Liver (tissue), 9 donors: ENCODE measurements around the gene PEMT. TPM values are rescaled to one million over a fixed set of nuclear protein-coding genes. Genes with fewer than 3 reads are reported as not detected.

Experiments used
- DNase-seq: peaks from one replicate; pipeline ENCODE4 v3.0.0-alpha.2; 2017; ENCODE audit warnings: low spot score
- H3K27ac ChIP-seq, 2 donors: one replicate each; pipeline ENCODE4 v1.7.0; 2013; ENCODE audit warnings: inconsistent platforms in 2 of 2, low read length in 2 of 2, control low read depth in 1 of 2, low read depth in 1 of 2, mild to moderate bottlenecking in 1 of 2
- H3K27me3 ChIP-seq, 4 donors: one replicate each; pipeline versions ENCODE4 v1.6.1 to v1.7.0; 2013; ENCODE audit warnings: low read length in 3 of 4, inconsistent platforms in 1 of 4, mild to moderate bottlenecking in 1 of 4, moderate library complexity in 1 of 4; ENCODE audit not compliant: control insufficient read depth in 4 of 4, insufficient read depth in 4 of 4
- H3K36me3 ChIP-seq, 4 donors: one replicate each; pipeline versions ENCODE4 v1.6.1 to v1.7.0; 2013; ENCODE audit warnings: low read length in 3 of 4, mild to moderate bottlenecking in 3 of 4, low read depth in 1 of 4, moderate library complexity in 1 of 4; ENCODE audit not compliant: control insufficient read depth in 4 of 4, insufficient read depth in 3 of 4
- H3K4me1 ChIP-seq, 4 donors: one replicate each; pipeline versions ENCODE4 v1.6.1 to v1.7.0; 2013; ENCODE audit warnings: low read length in 3 of 4, mild to moderate bottlenecking in 3 of 4, moderate library complexity in 1 of 4; ENCODE audit not compliant: control insufficient read depth in 4 of 4, insufficient read depth in 4 of 4
- H3K4me3 ChIP-seq, 3 donors: one replicate each; pipeline versions ENCODE4 v1.6.1 to v1.7.0; 2013; ENCODE audit warnings: low read length in 3 of 3, control low read depth in 1 of 3, low read depth in 1 of 3, mild to moderate bottlenecking in 1 of 3
- H3K9ac ChIP-seq, 2 donors: one replicate each; pipeline ENCODE4 v1.7.0; 2013; ENCODE audit warnings: low read length in 2 of 2, mild to moderate bottlenecking in 2 of 2, moderate library complexity in 2 of 2, control low read depth in 1 of 2, low read depth in 1 of 2
- H3K9me3 ChIP-seq, 4 donors: one replicate each; pipeline versions ENCODE4 v1.6.1 to v1.7.0; 2013; ENCODE audit warnings: low read length in 3 of 4; ENCODE audit not compliant: control insufficient read depth in 4 of 4
- EGR1 ChIP-seq, 2 donors: IDR thresholded peaks; 2 replicates each; pipeline ENCODE4 v1.6.1; 2016 to 2018; ENCODE audit warnings: antibody characterized with exemption in 2 of 2, low read depth in 2 of 2
- FOXA1 ChIP-seq: IDR thresholded peaks from 2 replicates; pipeline ENCODE4 v1.6.1; 2016; ENCODE audit warnings: antibody characterized with exemption
- FOXA2 ChIP-seq: IDR thresholded peaks from 2 replicates; pipeline ENCODE4 v1.6.1; 2016; ENCODE audit warnings: antibody characterized with exemption
- GABPA ChIP-seq, 2 donors: IDR thresholded peaks in 1 of 2; conservative IDR thresholded peaks in 1 of 2; 2 replicates each; pipeline ENCODE4 v1.6.1; 2016; ENCODE audit warnings: antibody characterized with exemption in 2 of 2, mild to moderate bottlenecking in 1 of 2, moderate library complexity in 1 of 2
- HNF4A ChIP-seq, 2 donors: conservative IDR thresholded peaks; 2 replicates each; pipeline ENCODE4 v1.6.1; 2016; ENCODE audit warnings: antibody characterized with exemption in 2 of 2, mild to moderate bottlenecking in 2 of 2
- HNF4G ChIP-seq: IDR thresholded peaks from 2 replicates; pipeline ENCODE4 v1.6.1; 2016; ENCODE audit warnings: antibody characterized with exemption
- JUND ChIP-seq, 2 donors: IDR thresholded peaks; 2 replicates each; pipeline ENCODE4 v1.6.1; 2016; ENCODE audit warnings: antibody characterized with exemption in 2 of 2
- NR2F2 ChIP-seq: IDR thresholded peaks from 2 replicates; pipeline ENCODE4 v1.6.1; 2016; ENCODE audit warnings: antibody characterized with exemption
- RAD21 ChIP-seq, 2 donors: IDR thresholded peaks; 2 replicates each; pipeline ENCODE4 v1.6.1; 2016; ENCODE audit warnings: antibody characterized with exemption in 2 of 2, mild to moderate bottlenecking in 2 of 2
- RXRA ChIP-seq, 2 donors: IDR thresholded peaks; 2 replicates each; pipeline ENCODE4 v1.6.1; 2017 to 2018; ENCODE audit warnings: antibody characterized with exemption in 2 of 2, mild to moderate bottlenecking in 1 of 2
- SP1 ChIP-seq: IDR thresholded peaks from 2 replicates; pipeline ENCODE4 v1.6.1; 2018; ENCODE audit warnings: antibody characterized with exemption, mild to moderate bottlenecking
- TAF1 ChIP-seq: conservative IDR thresholded peaks from 2 replicates; pipeline ENCODE4 v1.6.1; 2016; ENCODE audit warnings: antibody characterized with exemption, mild to moderate bottlenecking
- YY1 ChIP-seq: IDR thresholded peaks from 2 replicates; pipeline ENCODE4 v1.6.1; 2016; ENCODE audit warnings: antibody characterized with exemption, mild to moderate bottlenecking
- WGBS: extraction: QIAGEN DNeasy Blood & Tissue Kit; methylation state at CpG from one replicate; pipeline ENCODE4 v1.1.7; 2013; 5-methylcytosine and 5-hydroxymethylcytosine counted together
- polyA plus RNA-seq, 2 donors: library from polyadenylated mRNA; stranded (reverse) in 1 of 2; unstranded in 1 of 2; fragments of 200-250 nt in 1 of 2; fragments of >200 nt in 1 of 2; fragmentation: Nextera tagmentation in 1 of 2; extraction: Ambion mirVana in 1 of 2; gene quantifications; one replicate each; pipeline versions ENCODE4 v1.2.1 to v1.2.3, GENCODE V29; 2013 to 2015
- total RNA-seq, 2 donors: library from RNA; depleted of rRNA; stranded (reverse); fragments of >200 nt; gene quantifications; one replicate each; pipeline ENCODE4 v1.2.3, GENCODE V29; 2014
- TF ChIP-seq, protein P1 (sequence below): IDR thresholded peaks from 2 replicates; pipeline ENCODE4 v1.6.1; 2016; ENCODE audit warnings: antibody characterized with exemption
- TF ChIP-seq, protein P2 (sequence below): IDR thresholded peaks from 2 replicates; pipeline ENCODE4 v1.6.1; 2016; ENCODE audit warnings: antibody characterized with exemption
- TF ChIP-seq, protein P3 (sequence below): IDR thresholded peaks from 2 replicates; pipeline ENCODE4 v1.6.1; 2016; ENCODE audit warnings: antibody characterized with exemption
- TF ChIP-seq, protein P4 (sequence below): fragments of 150-350 bp; IDR thresholded peaks from 2 replicates; pipeline ENCODE4 v1.5.1; 2017; ENCODE audit warnings: improper control_type of control experiment, low read depth, low read length; ENCODE audit not compliant: missing input control
- TF ChIP-seq, protein P5 (sequence below): IDR thresholded peaks from 2 replicates; pipeline ENCODE4 v1.6.1; 2016; ENCODE audit warnings: antibody characterized with exemption, mild to moderate bottlenecking
- donor health status: healthy.
- donor health status: healthy.
- donor health status: healthy.
- donor health status: healthy.
- donor health status: healthy.

The PEMT gene
- total and polyA plus RNA-seq, 4 donors = 64.6 to 211 (median 184) TPM

DNA sequence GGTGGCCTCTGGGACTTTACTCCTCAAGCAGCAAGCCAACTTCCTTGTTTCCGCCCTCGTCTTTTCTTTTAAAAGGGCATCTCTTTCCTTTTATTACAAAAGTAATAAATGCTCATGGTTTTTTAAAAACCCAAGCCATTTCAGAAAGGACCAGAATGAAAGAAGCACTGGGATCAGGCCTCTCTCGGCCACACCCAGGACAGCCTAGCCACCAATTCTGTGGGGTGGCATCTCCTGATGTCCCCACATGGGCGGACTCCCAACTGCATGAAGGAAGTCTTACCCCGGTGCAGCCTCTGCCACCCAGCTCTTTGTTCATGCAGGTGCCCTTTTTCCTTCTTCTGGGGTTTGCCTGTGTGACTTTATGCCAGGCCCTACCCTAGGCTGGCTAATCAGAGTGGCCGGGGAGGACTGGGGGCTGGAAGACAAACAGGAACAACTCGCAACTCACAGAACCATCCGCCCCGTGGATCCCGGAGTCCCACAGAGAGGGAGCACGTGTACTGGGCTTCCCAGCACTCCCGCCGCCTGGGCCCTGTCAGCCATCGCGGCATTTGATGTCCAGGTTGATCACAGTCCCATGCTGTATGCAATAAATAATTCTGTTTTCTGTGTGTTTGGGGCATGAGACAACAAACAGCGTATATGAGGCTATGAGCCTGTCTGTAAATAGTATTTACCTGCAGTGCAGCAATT lies 92.8 kb downstream of the PEMT start:
- no peak overlapping the region for H3K4me3 ChIP-seq
- no peak overlapping the region for H3K9ac ChIP-seq
- H3K36me3 ChIP-seq = no peaks in the 10 kb centered on the region
- TF ChIP-seq FOXA2 (no peak), NR2F2 (no peak), RXRA (IDR thresholded peaks at IDR 0.05) (no peak), HNF4A (conservative IDR thresholded peaks at IDR 0.05) (no peak), HNF4G (no peak), TAF1 (no peak), YY1 (no peak), EGR1 (IDR thresholded peaks at IDR 0.05; ENCODE audit: low read depth in 2 of 2) (no peak), RAD21 (IDR thresholded peaks at IDR 0.05) (no peak), FOXA1 (no peak), JUND (IDR thresholded peaks at IDR 0.05) (no peak), GABPA (IDR thresholded peaks at IDR 0.05 in 1 of 2, conservative IDR thresholded peaks at IDR 0.05 in 1 of 2) (no peak), SP1 (no peak)
- TF ChIP-seq, protein P1, sequence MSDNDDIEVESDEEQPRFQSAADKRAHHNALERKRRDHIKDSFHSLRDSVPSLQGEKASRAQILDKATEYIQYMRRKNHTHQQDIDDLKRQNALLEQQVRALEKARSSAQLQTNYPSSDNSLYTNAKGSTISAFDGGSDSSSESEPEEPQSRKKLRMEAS = no peak
- TF ChIP-seq, protein P2, sequence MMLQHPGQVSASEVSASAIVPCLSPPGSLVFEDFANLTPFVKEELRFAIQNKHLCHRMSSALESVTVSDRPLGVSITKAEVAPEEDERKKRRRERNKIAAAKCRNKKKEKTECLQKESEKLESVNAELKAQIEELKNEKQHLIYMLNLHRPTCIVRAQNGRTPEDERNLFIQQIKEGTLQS = no peak
- TF ChIP-seq, protein P3, sequence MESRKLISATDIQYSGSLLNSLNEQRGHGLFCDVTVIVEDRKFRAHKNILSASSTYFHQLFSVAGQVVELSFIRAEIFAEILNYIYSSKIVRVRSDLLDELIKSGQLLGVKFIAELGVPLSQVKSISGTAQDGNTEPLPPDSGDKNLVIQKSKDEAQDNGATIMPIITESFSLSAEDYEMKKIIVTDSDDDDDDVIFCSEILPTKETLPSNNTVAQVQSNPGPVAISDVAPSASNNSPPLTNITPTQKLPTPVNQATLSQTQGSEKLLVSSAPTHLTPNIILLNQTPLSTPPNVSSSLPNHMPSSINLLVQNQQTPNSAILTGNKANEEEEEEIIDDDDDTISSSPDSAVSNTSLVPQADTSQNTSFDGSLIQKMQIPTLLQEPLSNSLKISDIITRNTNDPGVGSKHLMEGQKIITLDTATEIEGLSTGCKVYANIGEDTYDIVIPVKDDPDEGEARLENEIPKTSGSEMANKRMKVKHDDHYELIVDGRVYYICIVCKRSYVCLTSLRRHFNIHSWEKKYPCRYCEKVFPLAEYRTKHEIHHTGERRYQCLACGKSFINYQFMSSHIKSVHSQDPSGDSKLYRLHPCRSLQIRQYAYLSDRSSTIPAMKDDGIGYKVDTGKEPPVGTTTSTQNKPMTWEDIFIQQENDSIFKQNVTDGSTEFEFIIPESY = no peak
- TF ChIP-seq, protein P4, sequence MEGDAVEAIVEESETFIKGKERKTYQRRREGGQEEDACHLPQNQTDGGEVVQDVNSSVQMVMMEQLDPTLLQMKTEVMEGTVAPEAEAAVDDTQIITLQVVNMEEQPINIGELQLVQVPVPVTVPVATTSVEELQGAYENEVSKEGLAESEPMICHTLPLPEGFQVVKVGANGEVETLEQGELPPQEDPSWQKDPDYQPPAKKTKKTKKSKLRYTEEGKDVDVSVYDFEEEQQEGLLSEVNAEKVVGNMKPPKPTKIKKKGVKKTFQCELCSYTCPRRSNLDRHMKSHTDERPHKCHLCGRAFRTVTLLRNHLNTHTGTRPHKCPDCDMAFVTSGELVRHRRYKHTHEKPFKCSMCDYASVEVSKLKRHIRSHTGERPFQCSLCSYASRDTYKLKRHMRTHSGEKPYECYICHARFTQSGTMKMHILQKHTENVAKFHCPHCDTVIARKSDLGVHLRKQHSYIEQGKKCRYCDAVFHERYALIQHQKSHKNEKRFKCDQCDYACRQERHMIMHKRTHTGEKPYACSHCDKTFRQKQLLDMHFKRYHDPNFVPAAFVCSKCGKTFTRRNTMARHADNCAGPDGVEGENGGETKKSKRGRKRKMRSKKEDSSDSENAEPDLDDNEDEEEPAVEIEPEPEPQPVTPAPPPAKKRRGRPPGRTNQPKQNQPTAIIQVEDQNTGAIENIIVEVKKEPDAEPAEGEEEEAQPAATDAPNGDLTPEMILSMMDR = no peak
- TF ChIP-seq, protein P5, sequence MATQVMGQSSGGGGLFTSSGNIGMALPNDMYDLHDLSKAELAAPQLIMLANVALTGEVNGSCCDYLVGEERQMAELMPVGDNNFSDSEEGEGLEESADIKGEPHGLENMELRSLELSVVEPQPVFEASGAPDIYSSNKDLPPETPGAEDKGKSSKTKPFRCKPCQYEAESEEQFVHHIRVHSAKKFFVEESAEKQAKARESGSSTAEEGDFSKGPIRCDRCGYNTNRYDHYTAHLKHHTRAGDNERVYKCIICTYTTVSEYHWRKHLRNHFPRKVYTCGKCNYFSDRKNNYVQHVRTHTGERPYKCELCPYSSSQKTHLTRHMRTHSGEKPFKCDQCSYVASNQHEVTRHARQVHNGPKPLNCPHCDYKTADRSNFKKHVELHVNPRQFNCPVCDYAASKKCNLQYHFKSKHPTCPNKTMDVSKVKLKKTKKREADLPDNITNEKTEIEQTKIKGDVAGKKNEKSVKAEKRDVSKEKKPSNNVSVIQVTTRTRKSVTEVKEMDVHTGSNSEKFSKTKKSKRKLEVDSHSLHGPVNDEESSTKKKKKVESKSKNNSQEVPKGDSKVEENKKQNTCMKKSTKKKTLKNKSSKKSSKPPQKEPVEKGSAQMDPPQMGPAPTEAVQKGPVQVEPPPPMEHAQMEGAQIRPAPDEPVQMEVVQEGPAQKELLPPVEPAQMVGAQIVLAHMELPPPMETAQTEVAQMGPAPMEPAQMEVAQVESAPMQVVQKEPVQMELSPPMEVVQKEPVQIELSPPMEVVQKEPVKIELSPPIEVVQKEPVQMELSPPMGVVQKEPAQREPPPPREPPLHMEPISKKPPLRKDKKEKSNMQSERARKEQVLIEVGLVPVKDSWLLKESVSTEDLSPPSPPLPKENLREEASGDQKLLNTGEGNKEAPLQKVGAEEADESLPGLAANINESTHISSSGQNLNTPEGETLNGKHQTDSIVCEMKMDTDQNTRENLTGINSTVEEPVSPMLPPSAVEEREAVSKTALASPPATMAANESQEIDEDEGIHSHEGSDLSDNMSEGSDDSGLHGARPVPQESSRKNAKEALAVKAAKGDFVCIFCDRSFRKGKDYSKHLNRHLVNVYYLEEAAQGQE = no peak
- H3K27ac ChIP-seq = no peak overlapping the region
- no peaks in the 10 kb centered on the region for H3K27me3 ChIP-seq
- no peaks in the 10 kb centered on the region for H3K9me3 ChIP-seq
- no peak for DNase-seq
- WGBS = 91% methylated on average over 16 of the region's 16 CpGs
- H3K4me1 ChIP-seq = peaks cover 0 to 16% (median 7%) of the 10 kb centered on the region in 4 donors
